Hypothalamus (tissue), 51 donors: Measurements from ENCODE around the gene UTS2R.
A peak's percentile ranks its signal among the peaks of the same experiment; 100 is the strongest.
"Not testable (repeated sequence)": the region's sequence is repeated elsewhere in the genome, so short reads cannot be mapped to it uniquely, and the experiment has no call there.

ENCODE experiments used
- DNase-seq, 51 donors: peaks; one replicate each; lab custom pipeline; 2025; lab: John Stamatoyannopoulos, UW

The UTS2R gene

GRCh38 chr17:82403662-82404660, 32.4 kb downstream of the UTS2R start:
- no peak for DNase-seq

GRCh38 chr17:82405051-82405450, 33.5 kb downstream of the UTS2R start:
- DNase-seq, result no peak

- no peak for DNase-seq
Measured at GRCh38 chr17:82406131-82406671, 34.6 kb downstream of the UTS2R start.

DNA sequence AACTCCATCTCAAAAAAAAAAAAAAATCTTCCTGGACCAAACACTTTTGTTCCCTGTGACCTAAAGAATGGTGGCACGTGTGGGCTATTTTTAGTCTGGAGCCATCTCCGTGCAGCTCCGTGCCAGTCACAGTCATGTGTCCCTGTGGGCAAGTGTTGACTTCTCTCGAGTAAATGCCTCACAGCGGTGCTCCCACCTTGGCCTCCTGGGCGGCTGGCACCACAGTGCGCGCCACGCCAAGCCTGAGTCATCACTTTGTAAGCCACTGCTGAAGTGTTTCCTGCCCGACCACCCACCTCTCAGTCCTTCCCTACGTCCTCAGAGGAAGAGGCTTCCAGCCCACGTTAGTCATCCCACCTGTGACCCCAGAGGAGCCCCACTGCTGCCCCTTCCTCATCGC, 35.7 kb downstream of the UTS2R start:
- no peak for DNase-seq

GRCh38 chr17:82408288-82408937, 36.8 kb downstream of the UTS2R start:
- DNase-seq, result no peak

GRCh38 chr17:82408938-82409318, 37.4 kb downstream of the UTS2R start:
- DNase-seq, result no peak

DNA sequence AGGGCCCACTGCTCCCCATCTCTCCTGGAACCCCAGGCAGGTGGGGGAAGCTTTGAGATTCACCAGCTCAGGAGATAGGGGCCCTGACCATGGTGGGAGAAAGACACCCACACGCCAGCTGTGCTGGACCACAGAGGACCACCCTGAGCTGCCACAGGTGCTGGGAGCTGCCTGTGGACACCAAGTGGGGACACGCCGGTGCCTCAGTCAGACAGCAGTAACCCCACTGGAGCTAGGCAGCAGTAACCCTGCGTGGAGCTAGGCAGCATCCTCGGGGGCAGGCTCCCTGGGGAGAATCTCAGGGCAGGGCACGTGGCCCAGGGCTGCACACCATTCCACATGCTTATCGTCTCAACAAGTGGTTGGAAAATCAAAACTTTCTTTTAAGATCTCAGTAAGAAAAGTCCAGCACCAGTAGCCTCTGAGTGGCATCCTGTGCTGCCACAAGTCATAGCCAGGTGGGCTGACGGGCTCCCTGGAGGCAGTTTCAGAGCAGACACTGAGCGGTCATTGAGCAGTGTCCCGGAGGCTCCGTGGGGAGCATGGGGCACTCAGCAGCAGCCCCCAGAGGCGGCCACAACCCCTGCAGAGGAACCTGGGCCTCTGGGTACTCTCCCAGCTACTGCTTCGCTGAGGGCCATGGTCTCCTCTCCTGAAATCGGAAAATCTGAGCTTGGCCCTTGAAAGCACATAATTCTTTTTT, 38.6 kb downstream of the UTS2R start:
- no peak for DNase-seq

DNA sequence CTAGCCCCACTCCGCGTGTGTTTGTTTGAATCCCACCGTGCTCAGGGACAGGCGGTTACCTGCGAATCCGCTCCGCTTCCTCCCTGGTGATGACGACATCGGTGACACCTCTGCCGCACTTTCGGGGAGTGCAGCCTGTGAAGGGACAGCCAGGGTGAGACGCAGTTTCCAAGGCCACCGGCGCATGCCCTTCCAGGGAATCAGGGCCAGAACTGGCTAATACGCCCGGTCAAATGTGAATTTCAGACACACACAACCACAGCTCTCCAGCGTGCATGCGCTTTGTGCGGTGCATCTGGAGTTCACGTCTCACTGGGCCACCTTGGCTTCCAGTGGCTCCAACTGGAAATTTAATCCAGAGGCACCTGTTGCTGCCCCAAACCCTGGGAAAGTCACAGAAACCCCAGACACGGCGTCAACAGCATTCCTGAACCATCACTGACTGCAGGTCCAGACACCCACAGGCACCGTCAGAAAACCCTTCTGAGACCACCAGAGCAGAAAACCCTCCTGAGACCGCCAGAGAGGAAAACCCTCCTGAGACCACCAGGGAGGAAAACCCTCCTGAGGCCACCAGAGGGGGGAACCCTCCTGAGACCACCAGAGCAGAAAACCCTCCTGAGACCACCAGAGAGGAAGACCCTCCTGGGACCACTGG, 40.0 kb downstream of the UTS2R start:
- DNase-seq, result no peak

- not testable (repeated sequence) for DNase-seq
Measured at GRCh38 chr17:82412081-82412480, 40.5 kb downstream of the UTS2R start.

- DNase-seq, result no peak
Measured at GRCh38 chr17:82412535-82413520, 41.3 kb downstream of the UTS2R start.

- DNase-seq, result peak in 42 of 51 donors; percentile 6 to 74 (median 44)
Measured at GRCh38 chr17:82414548-82415281, 43.1 kb downstream of the UTS2R start.

GRCh38 chr17:82415336-82415735, 43.8 kb downstream of the UTS2R start:
- DNase-seq, result no peak

- no peak for DNase-seq
Measured at GRCh38 chr17:82415786-82416185, 44.2 kb downstream of the UTS2R start.

GRCh38 chr17:82416264-82416663, 44.7 kb downstream of the UTS2R start:
- no peak for DNase-seq

DNA sequence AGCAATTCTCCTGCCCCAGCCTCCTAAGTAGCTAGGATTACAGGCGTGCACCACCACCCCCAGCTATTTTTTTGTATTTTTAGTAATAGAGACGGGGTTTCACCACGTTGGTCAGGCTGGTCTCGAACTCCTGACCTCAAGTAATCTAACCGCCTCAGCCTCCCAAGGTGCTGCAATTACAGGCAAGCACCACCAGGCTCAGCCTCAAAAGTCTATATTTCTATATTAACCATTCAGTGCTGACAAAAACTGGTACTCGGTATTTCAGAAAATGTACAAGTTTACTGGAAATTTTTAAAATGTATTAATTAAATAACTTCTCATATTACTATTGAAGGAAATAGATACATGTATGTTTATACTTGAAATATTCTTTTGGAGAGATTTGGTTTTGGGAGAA, 45.2 kb downstream of the UTS2R start:
- no peak for DNase-seq

DNA sequence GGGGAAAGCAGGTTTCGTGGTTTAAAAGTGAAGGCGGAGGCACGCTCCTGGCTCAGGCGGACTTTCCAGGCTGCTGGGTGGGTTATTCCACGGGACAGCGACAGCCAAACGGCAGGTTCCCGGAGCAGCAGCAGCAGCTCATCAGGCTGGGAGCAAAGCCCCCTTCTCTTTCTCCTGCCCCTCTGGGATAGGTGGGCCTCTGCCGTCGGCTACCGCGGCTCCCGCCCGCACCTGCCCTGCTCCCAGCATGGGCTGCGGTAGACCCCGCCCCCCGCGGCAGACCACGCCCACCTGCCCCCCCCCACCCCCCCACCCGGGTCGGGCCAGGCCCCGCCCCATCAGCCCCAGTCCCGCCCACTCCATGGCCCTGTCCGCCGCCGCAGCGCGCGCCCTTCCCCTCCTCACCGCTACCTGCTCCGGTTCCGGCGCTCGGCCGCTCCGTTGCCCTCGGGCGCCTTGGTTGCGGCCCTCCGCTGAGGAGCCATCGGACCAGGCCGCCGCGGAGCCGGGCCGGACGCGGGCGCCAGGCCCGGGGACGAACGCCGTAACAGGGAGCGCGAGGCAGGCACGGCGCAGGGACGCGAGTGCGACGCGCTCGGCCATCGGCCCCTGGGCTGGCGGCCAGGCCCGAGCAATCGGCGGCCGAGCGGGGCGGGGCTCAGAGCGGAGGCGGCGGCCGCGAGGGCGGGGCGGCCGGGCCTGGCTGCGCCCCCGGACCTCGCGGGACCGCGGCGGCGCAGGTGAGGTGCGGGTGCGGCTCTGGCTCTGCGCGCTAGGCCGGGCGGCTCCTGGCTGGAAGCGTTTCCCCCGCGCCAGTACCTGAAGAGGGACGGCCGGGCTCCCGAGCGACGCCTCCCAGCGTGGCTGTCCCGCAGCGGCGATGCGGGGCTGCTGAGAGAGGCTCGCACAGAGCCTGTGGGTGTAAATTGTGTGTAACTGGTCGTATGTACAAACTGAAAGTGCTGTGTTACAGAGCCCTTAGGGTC, 46.7 kb downstream of the UTS2R start, which contains the start of the genes HEXD and OGFOD3:
TSS of gene HEXD (plus strand) at position 347 of the 986 bp plus-strand sequence. CDS start 1,453 bp downstream, outside the sequence.
TSS of gene OGFOD3 (minus strand) at position 586 of the 986 bp plus-strand sequence. CDS start at position 485, 101 bp downstream.
- peak in 50 of 51 donors; percentile 36 to 97 (median 79) for DNase-seq

DNA sequence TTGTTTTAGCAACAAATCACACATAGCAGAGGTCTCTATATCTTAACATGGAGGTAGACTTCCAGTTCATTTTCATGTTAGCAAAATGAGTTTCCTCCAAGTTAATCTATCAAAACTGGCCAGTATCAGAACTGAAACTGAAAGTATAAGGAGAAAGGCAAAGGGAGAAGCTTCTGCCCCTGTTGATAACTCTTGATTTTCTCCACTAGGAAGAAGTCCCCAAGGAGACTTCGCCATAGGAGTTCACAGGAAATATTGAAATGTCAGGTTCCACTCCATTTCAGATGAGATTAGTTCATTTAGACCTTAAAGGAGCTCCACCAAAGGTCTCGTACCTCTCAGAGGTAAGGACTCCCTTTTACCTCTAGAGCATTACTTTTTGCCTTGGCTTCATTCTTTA, 48.0 kb downstream of the UTS2R start:
- DNase-seq, result no peak
